Measurements from ENCODE around the gene CD99. TPM values are rescaled to one million over a fixed set of nuclear protein-coding genes. Genes with fewer than 3 reads are reported as not detected.

Gene CD99
- total RNA-seq, 1 donor from 2014 or later = 102 TPM

DNA sequence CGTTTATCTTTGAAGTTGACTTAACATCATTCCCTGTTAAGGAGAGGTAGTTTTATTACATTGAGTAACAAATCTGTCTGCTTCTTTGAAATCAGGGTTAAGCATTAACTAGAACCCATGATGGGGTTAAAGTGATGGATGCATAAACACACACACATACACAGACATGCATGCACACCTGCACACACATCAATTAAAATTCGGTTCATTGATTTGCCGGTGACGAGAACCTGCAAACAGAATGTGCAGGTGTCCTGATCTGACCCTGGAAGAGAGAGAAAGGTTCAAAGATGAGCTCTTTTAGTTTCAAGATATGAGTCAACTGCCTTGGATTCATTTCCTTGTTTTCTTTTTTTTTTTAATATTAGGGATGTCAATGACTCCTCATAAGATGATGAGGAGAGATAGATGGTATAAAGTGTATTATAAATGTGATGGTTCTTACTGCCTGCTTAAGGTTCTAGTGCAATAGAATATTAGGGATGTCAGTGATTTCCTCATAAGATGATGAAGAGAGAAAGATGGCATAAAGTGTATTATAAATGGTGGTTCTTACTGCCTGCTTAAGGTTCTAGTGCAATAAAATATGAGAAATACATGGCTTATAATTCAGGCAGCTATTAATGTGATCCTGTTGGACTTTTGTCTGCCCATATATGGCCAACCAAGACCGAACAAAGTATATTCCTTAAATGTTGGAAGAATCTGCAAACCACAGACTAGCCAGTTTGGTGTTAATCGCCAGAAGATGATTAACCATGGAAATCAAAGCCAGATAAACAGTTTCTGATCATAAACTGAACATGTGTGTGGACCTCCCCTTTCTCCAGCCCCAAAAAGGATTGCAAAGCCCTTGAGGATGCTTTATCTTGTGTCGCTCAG, 14.1 kb upstream of the CD99 start:
- ATAC-seq (ENCODE audit: low read depth) = no peak
- Mint-ChIP-seq H3K4me1 (no peaks in the 10 kb centered on the region), H3K27ac (no peak overlapping the region), H3K36me3 (ENCODE audit: low read depth) (peaks cover 2% of the 10 kb centered on the region), H3K9me3 (no peaks in the 10 kb centered on the region), H3K4me3 (no peak overlapping the region), H3K27me3 (no peaks in the 10 kb centered on the region)
- DNase-seq = no peak
- ChIA-PET CTCF (no interaction called here), POLR2A (no interaction called here)
- TF ChIP-seq, protein P1, sequence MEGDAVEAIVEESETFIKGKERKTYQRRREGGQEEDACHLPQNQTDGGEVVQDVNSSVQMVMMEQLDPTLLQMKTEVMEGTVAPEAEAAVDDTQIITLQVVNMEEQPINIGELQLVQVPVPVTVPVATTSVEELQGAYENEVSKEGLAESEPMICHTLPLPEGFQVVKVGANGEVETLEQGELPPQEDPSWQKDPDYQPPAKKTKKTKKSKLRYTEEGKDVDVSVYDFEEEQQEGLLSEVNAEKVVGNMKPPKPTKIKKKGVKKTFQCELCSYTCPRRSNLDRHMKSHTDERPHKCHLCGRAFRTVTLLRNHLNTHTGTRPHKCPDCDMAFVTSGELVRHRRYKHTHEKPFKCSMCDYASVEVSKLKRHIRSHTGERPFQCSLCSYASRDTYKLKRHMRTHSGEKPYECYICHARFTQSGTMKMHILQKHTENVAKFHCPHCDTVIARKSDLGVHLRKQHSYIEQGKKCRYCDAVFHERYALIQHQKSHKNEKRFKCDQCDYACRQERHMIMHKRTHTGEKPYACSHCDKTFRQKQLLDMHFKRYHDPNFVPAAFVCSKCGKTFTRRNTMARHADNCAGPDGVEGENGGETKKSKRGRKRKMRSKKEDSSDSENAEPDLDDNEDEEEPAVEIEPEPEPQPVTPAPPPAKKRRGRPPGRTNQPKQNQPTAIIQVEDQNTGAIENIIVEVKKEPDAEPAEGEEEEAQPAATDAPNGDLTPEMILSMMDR (IDR thresholded peaks at IDR 0.05) = no peak
- intact Hi-C loops (cut with micrococcal nuclease) = no loop called here

GRCh38 chrX:2677764-2678163, 13.3 kb upstream of the CD99 start:
- Mint-ChIP-seq H3K27ac (no peak overlapping the region), H3K27me3 (no peaks in the 10 kb centered on the region), H3K36me3 (ENCODE audit: low read depth) (peaks cover 2% of the 10 kb centered on the region), H3K4me3 (no peak overlapping the region), H3K9me3 (no peaks in the 10 kb centered on the region), H3K4me1 (no peaks in the 10 kb centered on the region)
- no peak for DNase-seq
- no peak for ATAC-seq (ENCODE audit: low read depth)
- intact Hi-C loops (cut with micrococcal nuclease) = no loop called here
- TF ChIP-seq, protein P1 (IDR thresholded peaks at IDR 0.05) = no peak
- ChIA-PET CTCF (no interaction called here), POLR2A (no interaction called here)

GRCh38 chrX:2678583-2678982, 12.5 kb upstream of the CD99 start:
- ChIA-PET POLR2A (no interaction called here), CTCF (no interaction called here)
- Mint-ChIP-seq H3K27me3 (no peaks in the 10 kb centered on the region), H3K4me3 (no peak overlapping the region), H3K27ac (no peak overlapping the region), H3K9me3 (no peaks in the 10 kb centered on the region), H3K36me3 (ENCODE audit: low read depth) (peaks cover 2% of the 10 kb centered on the region), H3K4me1 (no peaks in the 10 kb centered on the region)
- DNase-seq (no peak), ATAC-seq (ENCODE audit: low read depth) (no peak)
- TF ChIP-seq, protein P1 (IDR thresholded peaks at IDR 0.05) = no peak
- intact Hi-C loops (cut with micrococcal nuclease) = no loop called here

GRCh38 chrX:2679534-2680485, 11.3 kb upstream of the CD99 start:
- intact Hi-C loops (cut with micrococcal nuclease) = no loop called here

More at GRCh38 chrX:2679534-2680485, 11.3 kb upstream of the CD99 start:
- ChIA-PET POLR2A (no interaction called here), CTCF (no interaction called here)
- no peaks in the 10 kb centered on the region for H3K9me3 Mint-ChIP-seq
- ATAC-seq (ENCODE audit: low read depth) = no peak
- H3K27ac Mint-ChIP-seq = no peak overlapping the region
- no peak for DNase-seq
- H3K27me3 Mint-ChIP-seq = no peaks in the 10 kb centered on the region
- H3K4me3 Mint-ChIP-seq = no peak overlapping the region
- peaks cover 2% of the 10 kb centered on the region for H3K36me3 Mint-ChIP-seq (ENCODE audit: low read depth)
- no peaks in the 10 kb centered on the region for H3K4me1 Mint-ChIP-seq
- TF ChIP-seq, protein P1 (IDR thresholded peaks at IDR 0.05) = no peak
